OCI-LY7 (cell line): Measurements from ENCODE around the gene CD22. TPM values are rescaled to one million over a fixed set of nuclear protein-coding genes. Genes with fewer than 3 reads are reported as not detected.

ENCODE experiments used
- BruUV-seq: library from RNA; stranded (reverse); fragments of 400-500 nt; replicated peaks from 2 replicates; lab custom pipeline; 2021; lab: Mats Ljungman, UMichigan
- CTCF ChIA-PET: fragments of 300-600 bp; sonication (Branson Sonifier 250); formaldehyde crosslinking; loops from one replicate; lab custom pipeline; 2022; ENCODE audit warnings: antibody characterized with exemption; ENCODE audit not compliant: unreplicated experiment; lab: Charles Lee
- POLR2A ChIA-PET: fragments of 300-600 bp; sonication (Branson Sonifier 250); formaldehyde crosslinking; loops from one replicate; lab custom pipeline; 2022; ENCODE audit warnings: antibody characterized with exemption; lab: Charles Lee
- DNase-seq: peaks from one replicate; pipeline ENCODE4 v3.0.0-alpha.2; 2015; ENCODE audit warnings: low spot score
- H2AFZ ChIP-seq: fragments of 200-600 bp; sonication (generic), shearing (Covaris generic); 2 replicates; pipeline ENCODE4 v1.6.1; 2014; ENCODE audit warnings: mild to moderate bottlenecking, antibody characterized with exemption, low read length, moderate library complexity
- H3K27ac ChIP-seq: fragments of 200-600 bp; sonication (generic); 2 replicates; pipeline ENCODE4 v1.5.1; 2014; ENCODE audit warnings: mixed run types, low read depth, mild to moderate bottlenecking, moderate library complexity, low read length, inconsistent platforms; ENCODE audit not compliant: poor library complexity, severe bottlenecking
- H3K36me3 ChIP-seq: fragments of 200-600 bp; sonication (generic); 2 replicates; pipeline ENCODE4 v1.6.1; 2014; ENCODE audit warnings: mild to moderate bottlenecking, antibody characterized with exemption, low read length, moderate library complexity, mixed read lengths; ENCODE audit not compliant: insufficient read depth
- H3K4me1 ChIP-seq: fragments of 200-600 bp; sonication (generic); 2 replicates; pipeline ENCODE4 v1.5.1; 2014; ENCODE audit warnings: mild to moderate bottlenecking, low read length; ENCODE audit not compliant: insufficient read depth, poor library complexity, severe bottlenecking
- H3K4me2 ChIP-seq: fragments of 200-600 bp; sonication (generic); 2 replicates; pipeline ENCODE4 v1.6.1; 2014; ENCODE audit warnings: mild to moderate bottlenecking, low read length
- H3K4me3 ChIP-seq: fragments of 200-600 bp; sonication (generic); 2 replicates; pipeline ENCODE4 v1.5.1; 2014; ENCODE audit warnings: mild to moderate bottlenecking, low read depth, low read length; ENCODE audit not compliant: poor library complexity, severe bottlenecking
- H3K79me2 ChIP-seq: fragments of 200-600 bp; sonication (generic); 2 replicates; pipeline ENCODE4 v1.6.1; 2016; ENCODE audit warnings: low read depth, mild to moderate bottlenecking, low read length, moderate library complexity, mixed read lengths; ENCODE audit not compliant: insufficient read depth
- H3K9me2 ChIP-seq: fragments of 200-600 bp; sonication (generic); 2 replicates; pipeline ENCODE4 v1.6.1; 2016; ENCODE audit warnings: mild to moderate bottlenecking, low read length, mixed read lengths; ENCODE audit not compliant: insufficient read depth
- H3K9me3 ChIP-seq: fragments of 200-600 bp; sonication (generic); 2 replicates; pipeline ENCODE4 v1.6.1; 2014; ENCODE audit warnings: mild to moderate bottlenecking, mixed run types, low read length, mixed read lengths
- H4K20me1 ChIP-seq: fragments of 200-600 bp; sonication (generic); 2 replicates; pipeline ENCODE4 v1.6.1; 2014; ENCODE audit warnings: mild to moderate bottlenecking, antibody characterized with exemption, low read length, moderate library complexity, mixed read lengths; ENCODE audit not compliant: insufficient read depth
- CTCF ChIP-seq: fragments of 200-600 bp; sonication (generic); conservative IDR thresholded peaks from 2 replicates; pipeline ENCODE4 v1.5.1; 2014; ENCODE audit warnings: mild to moderate bottlenecking, antibody characterized with exemption, low read length, moderate library complexity, mixed read lengths
- EZH2phosphoT487 ChIP-seq: fragments of 200-600 bp; sonication (generic); IDR thresholded peaks from 2 replicates; pipeline ENCODE4 v1.6.1; 2018; ENCODE audit warnings: low read depth, borderline replicate concordance, mild to moderate bottlenecking, mixed run types, antibody characterized with exemption, low read length, moderate library complexity, mixed read lengths
- intact Hi-C: fragments of 100-400 bp; cut with micrococcal nuclease; formaldehyde crosslinking; loops from one replicate; pipeline ENCODE4 v1.10.0; 2022; ENCODE audit not compliant: unreplicated experiment
- total RNA-seq, 2 experiments: library from RNA; depleted of rRNA in 1 of 2; stranded (reverse); fragments of >200 nt in 1 of 2; shearing (Covaris generic) in 1 of 2; gene quantifications; 2 replicates each; pipeline ENCODE4 v1.2.3, GENCODE V29; 2014 to 2022

Gene CD22
- total RNA-seq, 2 experiments from 2014 or later: 413 to 972 TPM

- Histone ChIP-seq H3K9me3 (no peaks in the 10 kb centered on the region), H3K4me3 (no peak overlapping the region), H3K9me2 (no peaks in the 10 kb centered on the region), H3K4me2 (no peak overlapping the region), H3K36me3 (no peaks in the 10 kb centered on the region), H4K20me1 (no peaks in the 10 kb centered on the region), H3K4me1 (peaks cover 71% of the 10 kb centered on the region), H3K27ac (no peak overlapping the region), H3K79me2 (no peaks in the 10 kb centered on the region), H2AFZ (no peak overlapping the region)
- BruUV-seq: no TSS peak
- intact Hi-C loops: no loop called here
- no peak for DNase-seq
- TF ChIP-seq CTCF: no peak
- no peak for TF ChIP-seq EZH2phosphoT487
- CTCF ChIA-PET: interaction anchor here (0.6 kb wide), 1 partner anchor 630 kb away, joined by 13 read pairs; no protein-coding TSS in a partner anchor
- POLR2A ChIA-PET: interaction anchor here (1.3 kb wide), 1 partner anchor 8 kb away, joined by 5 read pairs; no protein-coding TSS in a partner anchor
These were observed 16.9 kb upstream of the CD22 start for GRCh38 chr19:35311901-35312665.

GRCh38 chr19:35313587-35313986 lies 15.4 kb upstream of the CD22 start:
- H4K20me1 ChIP-seq: no peaks in the 10 kb centered on the region
- ChIA-PET POLR2A (interaction anchor here (0.8 to 1.3 kb wide), 3 partner anchors 8 to 18 kb away, joined by 3 to 8 read pairs (median 3); no protein-coding TSS in a partner anchor), CTCF (no interaction called here)
- no peaks in the 10 kb centered on the region for H3K9me2 ChIP-seq
- H2AFZ ChIP-seq: no peak overlapping the region
- peak overlapping the region; percentile 47 for H3K4me2 ChIP-seq
- no peak for DNase-seq
- no peak overlapping the region for H3K4me3 ChIP-seq
- no TSS peak for BruUV-seq
- H3K36me3 ChIP-seq: no peaks in the 10 kb centered on the region
- no peaks in the 10 kb centered on the region for H3K79me2 ChIP-seq
- intact Hi-C loops: no loop called here
- H3K4me1 ChIP-seq: peaks cover 71% of the 10 kb centered on the region
- no peak overlapping the region for H3K27ac ChIP-seq
- H3K9me3 ChIP-seq: no peaks in the 10 kb centered on the region
- TF ChIP-seq CTCF (no peak), EZH2phosphoT487 (no peak)

GRCh38 chr19:35314031-35314430 lies 15.0 kb upstream of the CD22 start:
- no peaks in the 10 kb centered on the region for H3K79me2 ChIP-seq
- BruUV-seq: no TSS peak
- H3K9me3 ChIP-seq: no peaks in the 10 kb centered on the region
- H3K4me2 ChIP-seq: peak overlapping the region; percentile 47; the same call in 1 of the 2 replicates
- peaks cover 71% of the 10 kb centered on the region for H3K4me1 ChIP-seq
- no peaks in the 10 kb centered on the region for H3K9me2 ChIP-seq
- no peak for DNase-seq
- H3K27ac ChIP-seq: no peak overlapping the region
- intact Hi-C loops: no loop called here
- CTCF ChIA-PET: no interaction called here
- no peaks in the 10 kb centered on the region for H4K20me1 ChIP-seq
- TF ChIP-seq CTCF (no peak), EZH2phosphoT487 (no peak)
- POLR2A ChIA-PET: interaction anchor here (1.0 kb wide), 1 partner anchor 9 kb away, joined by 3 read pairs; no protein-coding TSS in a partner anchor
- H2AFZ ChIP-seq: no peak overlapping the region
- no peak overlapping the region for H3K4me3 ChIP-seq
- H3K36me3 ChIP-seq: no peaks in the 10 kb centered on the region
